ENCODE measurements around the gene RWDD1.
"Not testable (repeated sequence)": the region's sequence is repeated elsewhere in the genome, so short reads cannot be mapped to it uniquely, and the experiment has no call there.

The RWDD1 gene

DNA sequence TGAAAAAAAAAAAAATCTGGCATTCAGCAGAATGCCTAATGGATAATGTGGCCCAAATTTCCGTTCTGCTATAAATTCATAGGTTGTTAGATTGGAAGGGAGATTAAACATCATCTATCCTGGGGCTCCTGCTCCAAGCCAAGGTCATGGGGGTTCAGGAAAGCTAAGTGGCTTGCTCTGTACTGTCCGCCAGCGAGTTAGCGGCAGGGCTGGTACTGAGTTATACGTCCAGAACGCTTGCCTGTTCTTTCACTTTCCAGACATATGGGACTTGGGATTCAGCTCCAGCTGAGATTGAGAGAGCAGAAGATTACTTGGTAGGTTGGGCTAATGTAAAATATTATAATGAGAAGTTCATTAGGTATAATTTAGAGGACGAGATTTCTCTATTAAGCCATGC is 858 bp downstream of the RWDD1 start:
- H3K4me1 ChIP-seq (ENCODE audit: control insufficient read depth, insufficient read depth, low read length, unreplicated experiment), result peaks cover 21% of the 10 kb centered on the region
- H3K27ac ChIP-seq (ENCODE audit: low read depth, low read length), result peak overlapping the region; percentile 75
- peaks cover 15% of the 10 kb centered on the region for H3K36me3 ChIP-seq (ENCODE audit: insufficient read depth, low read length)
- peaks cover 64% of the 10 kb centered on the region for H3K79me2 ChIP-seq (ENCODE audit: control insufficient read depth, insufficient read depth, low read length, unreplicated experiment)
- H2AFZ ChIP-seq (ENCODE audit: low read length, unreplicated experiment), result peak overlapping the region; percentile 92
- peak overlapping the region; percentile 88 for H3K4me3 ChIP-seq (ENCODE audit: low read depth, low read length)
- no peaks in the 10 kb centered on the region for H3K27me3 ChIP-seq (ENCODE audit: insufficient read depth, low read length)

DNA sequence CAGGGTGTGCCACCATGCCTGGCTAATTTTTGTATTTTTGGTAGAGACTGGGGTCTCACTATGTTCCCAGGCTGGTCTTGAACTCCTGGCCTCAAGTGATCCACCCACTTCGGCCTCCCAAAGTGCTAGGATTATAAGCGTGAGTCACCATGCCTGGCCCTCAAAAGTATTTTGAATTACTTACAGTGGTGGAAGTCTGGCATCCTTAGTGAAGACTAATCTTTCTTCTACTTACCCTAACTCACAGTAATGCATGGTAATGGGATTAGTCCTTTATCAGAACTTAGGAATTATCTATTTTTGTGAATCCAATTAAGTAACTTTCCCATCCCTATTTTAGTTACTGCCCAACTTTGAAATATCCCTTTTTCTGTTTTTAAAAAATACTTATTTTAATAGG is 3.9 kb downstream of the RWDD1 start:
- Histone ChIP-seq H3K27ac (ENCODE audit: low read depth, low read length) (no peak overlapping the region), H3K4me1 (ENCODE audit: control insufficient read depth, insufficient read depth, low read length, unreplicated experiment) (peaks cover 9% of the 10 kb centered on the region), H2AFZ (ENCODE audit: low read length, unreplicated experiment) (no peak overlapping the region), H3K36me3 (ENCODE audit: insufficient read depth, low read length) (peaks cover 15% of the 10 kb centered on the region), H3K27me3 (ENCODE audit: insufficient read depth, low read length) (no peaks in the 10 kb centered on the region), H3K4me3 (ENCODE audit: low read depth, low read length) (no peak overlapping the region), H3K79me2 (ENCODE audit: control insufficient read depth, insufficient read depth, low read length, unreplicated experiment) (peaks cover 84% of the 10 kb centered on the region)

DNA sequence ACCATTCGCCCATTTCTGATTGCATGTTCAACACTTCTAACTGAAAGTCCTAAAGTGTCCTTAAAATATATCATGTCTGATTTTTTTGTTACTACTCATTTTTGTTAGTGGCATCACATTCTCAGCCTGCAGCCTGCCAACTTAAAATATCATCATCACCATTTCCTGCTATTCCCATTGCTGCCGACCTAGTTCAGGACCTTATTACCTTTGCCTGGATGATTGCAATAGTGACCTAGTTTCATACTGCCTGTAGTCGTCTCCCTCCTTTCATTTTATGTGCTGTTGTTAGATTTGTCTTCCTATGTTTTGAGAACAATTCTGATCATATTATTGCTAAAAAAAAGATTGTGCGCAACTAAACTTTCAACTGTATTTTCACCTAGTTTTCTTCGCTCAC is 6.2 kb downstream of the RWDD1 start:
- H3K27me3 ChIP-seq (ENCODE audit: insufficient read depth, low read length), result no peaks in the 10 kb centered on the region
- peaks cover 8% of the 10 kb centered on the region for H3K4me1 ChIP-seq (ENCODE audit: control insufficient read depth, insufficient read depth, low read length, unreplicated experiment)
- H3K27ac ChIP-seq (ENCODE audit: low read depth, low read length), result no peak overlapping the region
- peaks cover 18% of the 10 kb centered on the region for H3K36me3 ChIP-seq (ENCODE audit: insufficient read depth, low read length)
- H3K79me2 ChIP-seq (ENCODE audit: control insufficient read depth, insufficient read depth, low read length, unreplicated experiment), result peaks cover 67% of the 10 kb centered on the region
- H2AFZ ChIP-seq (ENCODE audit: low read length, unreplicated experiment), result no peak overlapping the region
- H3K4me3 ChIP-seq (ENCODE audit: low read depth, low read length), result no peak overlapping the region

DNA sequence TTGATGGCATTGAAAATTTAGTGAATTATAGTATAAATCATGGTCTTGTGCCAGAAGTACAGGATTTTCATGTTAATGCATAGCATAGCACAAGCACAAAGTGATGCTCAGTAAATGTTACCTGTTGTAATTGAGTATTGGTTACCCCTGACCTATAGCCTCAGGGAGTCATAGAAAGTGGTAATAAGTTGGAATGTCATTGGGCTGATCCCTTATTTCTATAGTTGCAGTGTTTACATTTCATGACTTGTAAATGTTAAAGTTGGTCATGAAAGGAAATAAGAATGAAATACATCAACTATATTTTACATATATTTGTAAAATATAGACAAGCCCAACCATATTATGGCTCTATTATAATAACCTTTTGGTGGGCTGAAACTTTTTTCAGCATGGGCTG is 7.0 kb downstream of the RWDD1 start:
- H2AFZ ChIP-seq (ENCODE audit: low read length, unreplicated experiment), result no peak overlapping the region
- no peak overlapping the region for H3K4me3 ChIP-seq (ENCODE audit: low read depth, low read length)
- H3K36me3 ChIP-seq (ENCODE audit: insufficient read depth, low read length), result peaks cover 21% of the 10 kb centered on the region
- H3K27ac ChIP-seq (ENCODE audit: low read depth, low read length), result no peak overlapping the region
- H3K79me2 ChIP-seq (ENCODE audit: control insufficient read depth, insufficient read depth, low read length, unreplicated experiment), result peaks cover 59% of the 10 kb centered on the region
- no peaks in the 10 kb centered on the region for H3K27me3 ChIP-seq (ENCODE audit: insufficient read depth, low read length)
- peaks cover 2% of the 10 kb centered on the region for H3K4me1 ChIP-seq (ENCODE audit: control insufficient read depth, insufficient read depth, low read length, unreplicated experiment)

DNA sequence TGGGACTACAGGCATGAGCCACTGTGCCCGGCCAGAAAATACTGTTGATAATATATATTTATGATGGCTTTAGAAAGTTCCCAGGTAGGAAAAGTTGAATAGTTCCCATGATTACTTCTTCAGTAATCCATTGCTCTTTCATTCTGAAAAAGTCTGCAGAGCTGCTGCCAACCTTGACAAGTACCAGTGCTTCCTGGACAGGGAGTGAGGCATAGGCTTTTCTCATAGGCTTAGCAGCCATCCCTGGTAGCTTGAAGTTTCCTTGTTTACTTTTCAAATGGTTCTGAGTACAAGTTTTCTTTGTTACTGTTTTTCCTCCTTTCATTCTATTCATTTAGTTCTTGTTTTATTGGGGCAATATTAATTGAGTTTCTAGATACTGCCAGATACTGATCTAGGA is 7.8 kb downstream of the RWDD1 start:
- Histone ChIP-seq H3K79me2 (ENCODE audit: control insufficient read depth, insufficient read depth, low read length, unreplicated experiment) (peaks cover 54% of the 10 kb centered on the region), H3K4me1 (ENCODE audit: control insufficient read depth, insufficient read depth, low read length, unreplicated experiment) (no peaks in the 10 kb centered on the region), H2AFZ (ENCODE audit: low read length, unreplicated experiment) (no peak overlapping the region), H3K27ac (ENCODE audit: low read depth, low read length) (no peak overlapping the region), H3K4me3 (ENCODE audit: low read depth, low read length) (no peak overlapping the region), H3K27me3 (ENCODE audit: insufficient read depth, low read length) (no peaks in the 10 kb centered on the region), H3K36me3 (ENCODE audit: insufficient read depth, low read length) (peaks cover 17% of the 10 kb centered on the region)

DNA sequence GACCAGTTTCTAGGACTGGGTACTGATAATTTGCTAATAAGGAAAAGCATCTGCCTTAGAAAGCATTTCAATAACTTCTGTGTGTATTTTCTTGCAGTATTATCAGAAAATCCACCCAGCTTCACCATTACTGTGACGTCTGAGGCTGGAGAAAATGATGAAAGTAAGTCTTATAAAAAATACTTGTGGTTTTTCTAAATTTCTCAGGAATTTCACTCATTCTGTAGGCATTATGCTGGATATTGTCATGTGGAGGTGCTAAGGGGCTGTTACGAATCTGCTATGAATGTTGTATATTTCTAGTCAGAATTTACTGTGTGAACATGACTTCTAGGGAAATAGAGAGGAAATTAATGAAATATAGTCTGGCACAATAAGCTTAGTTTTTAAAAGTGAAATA is 8.9 kb downstream of the RWDD1 start:
- peaks cover 12% of the 10 kb centered on the region; the same call in 1 of the 2 replicates for H3K36me3 ChIP-seq (ENCODE audit: insufficient read depth, low read length)

DNA sequence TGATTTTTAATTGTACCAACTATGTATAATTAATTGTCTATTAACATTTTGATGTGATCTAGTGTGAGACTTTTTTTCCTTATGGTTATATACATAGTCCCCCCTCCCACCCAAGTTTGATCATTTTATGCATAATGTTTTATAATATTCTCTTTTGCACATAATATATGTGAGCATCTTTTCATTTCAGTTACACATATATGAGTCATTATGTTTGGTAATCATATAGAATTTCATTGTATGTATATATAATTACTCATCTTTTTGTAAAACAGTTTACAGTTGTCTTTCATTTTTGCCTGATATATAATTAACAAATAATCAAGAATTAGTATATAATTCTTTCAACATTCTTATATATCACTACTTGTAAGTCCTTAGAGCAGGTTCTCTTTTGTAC is 15.0 kb downstream of the RWDD1 start:
- peaks cover 4% of the 10 kb centered on the region for H3K79me2 ChIP-seq (ENCODE audit: control insufficient read depth, insufficient read depth, low read length, unreplicated experiment)
- H3K4me3 ChIP-seq (ENCODE audit: low read depth, low read length), result no peak overlapping the region
- H2AFZ ChIP-seq (ENCODE audit: low read length, unreplicated experiment), result no peak overlapping the region
- H3K27ac ChIP-seq (ENCODE audit: low read depth, low read length), result no peak overlapping the region
- no peaks in the 10 kb centered on the region for H3K27me3 ChIP-seq (ENCODE audit: insufficient read depth, low read length)
- no peaks in the 10 kb centered on the region for H3K4me1 ChIP-seq (ENCODE audit: control insufficient read depth, insufficient read depth, low read length, unreplicated experiment)
- H3K36me3 ChIP-seq (ENCODE audit: insufficient read depth, low read length), result peaks cover 22% of the 10 kb centered on the region

More for the DNA sequence above, 8.9 kb downstream of the RWDD1 start:
- H3K4me1 ChIP-seq (ENCODE audit: control insufficient read depth, insufficient read depth, low read length, unreplicated experiment), result no peaks in the 10 kb centered on the region
- H3K27me3 ChIP-seq (ENCODE audit: insufficient read depth, low read length), result no peaks in the 10 kb centered on the region
- H3K27ac ChIP-seq (ENCODE audit: low read depth, low read length), result no peak overlapping the region
- H3K4me3 ChIP-seq (ENCODE audit: low read depth, low read length), result no peak overlapping the region
- H2AFZ ChIP-seq (ENCODE audit: low read length, unreplicated experiment), result no peak overlapping the region
- peaks cover 45% of the 10 kb centered on the region for H3K79me2 ChIP-seq (ENCODE audit: control insufficient read depth, insufficient read depth, low read length, unreplicated experiment)

DNA sequence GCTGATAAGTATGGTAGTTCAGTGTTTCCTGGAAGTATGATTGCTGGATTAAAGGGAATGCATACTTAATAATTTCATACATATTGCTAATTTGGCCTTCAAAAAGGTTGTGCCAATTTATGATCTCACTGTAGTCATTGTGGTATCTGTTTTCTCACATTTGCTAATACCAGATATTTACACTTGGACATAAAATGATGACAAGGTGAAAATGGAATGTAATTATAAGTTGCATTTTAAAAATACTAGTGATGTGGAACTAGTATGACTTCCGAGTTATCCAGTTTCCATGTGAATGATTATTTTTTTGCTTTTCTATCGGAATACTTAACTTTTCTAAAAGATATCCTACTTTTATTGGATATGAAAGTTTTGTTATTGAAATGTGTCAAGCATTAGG is 15.4 kb downstream of the RWDD1 start:
- Histone ChIP-seq H3K36me3 (ENCODE audit: insufficient read depth, low read length) (peaks cover 27% of the 10 kb centered on the region), H2AFZ (ENCODE audit: low read length, unreplicated experiment) (no peak overlapping the region), H3K79me2 (ENCODE audit: control insufficient read depth, insufficient read depth, low read length, unreplicated experiment) (peaks cover 4% of the 10 kb centered on the region), H3K4me3 (ENCODE audit: low read depth, low read length) (no peak overlapping the region), H3K27ac (ENCODE audit: low read depth, low read length) (no peak overlapping the region), H3K27me3 (ENCODE audit: insufficient read depth, low read length) (no peaks in the 10 kb centered on the region), H3K4me1 (ENCODE audit: control insufficient read depth, insufficient read depth, low read length, unreplicated experiment) (no peaks in the 10 kb centered on the region)

DNA sequence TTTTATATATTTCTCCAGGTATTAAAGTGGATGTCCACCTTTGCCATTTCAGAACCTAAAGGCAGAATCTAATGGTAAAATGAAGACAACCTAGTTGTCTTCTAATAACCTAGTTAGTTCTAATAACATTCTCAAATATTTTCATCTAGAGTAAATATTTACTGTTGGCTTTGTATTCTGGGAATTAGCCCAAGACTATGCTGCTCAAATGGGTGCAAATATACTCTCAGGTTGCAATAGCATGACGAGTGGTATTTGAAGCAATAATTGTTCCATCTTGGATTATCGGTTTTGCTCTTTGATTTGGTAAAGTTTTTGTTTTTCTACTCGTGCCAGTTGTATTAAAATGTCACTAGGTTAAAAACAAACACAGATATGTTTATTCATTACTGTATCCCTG is 23.9 kb downstream of the RWDD1 start:
- Histone ChIP-seq H3K36me3 (ENCODE audit: insufficient read depth, low read length) (peaks cover 27% of the 10 kb centered on the region), H3K27me3 (ENCODE audit: insufficient read depth, low read length) (no peaks in the 10 kb centered on the region), H3K4me3 (ENCODE audit: low read depth, low read length) (no peak overlapping the region), H3K4me1 (ENCODE audit: control insufficient read depth, insufficient read depth, low read length, unreplicated experiment) (no peaks in the 10 kb centered on the region), H3K79me2 (ENCODE audit: control insufficient read depth, insufficient read depth, low read length, unreplicated experiment) (no peaks in the 10 kb centered on the region), H2AFZ (ENCODE audit: low read length, unreplicated experiment) (no peak overlapping the region), H3K27ac (ENCODE audit: low read depth, low read length) (no peak overlapping the region)

DNA sequence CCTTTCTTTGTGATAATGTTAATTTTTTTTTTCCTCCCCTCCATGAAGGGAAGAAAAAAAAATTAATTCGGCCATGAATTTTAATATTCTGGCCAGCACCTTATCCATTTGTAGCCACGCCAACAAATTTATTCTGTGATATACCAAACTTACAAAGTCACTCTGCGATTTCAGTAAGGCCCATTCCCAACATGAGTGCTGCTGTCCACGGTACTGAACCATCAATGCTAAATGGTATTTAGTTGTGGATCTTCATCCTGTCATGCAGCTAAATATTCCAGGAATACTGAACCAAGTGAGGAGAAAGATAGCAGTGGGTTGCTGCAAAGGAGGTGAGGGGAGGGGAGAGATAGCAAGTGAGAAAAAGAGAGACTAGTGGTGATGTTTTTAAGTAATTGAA is 25.5 kb downstream of the RWDD1 start:
- no peak overlapping the region for H3K4me3 ChIP-seq (ENCODE audit: low read depth, low read length)
- no peak overlapping the region for H3K27ac ChIP-seq (ENCODE audit: low read depth, low read length)
- H3K4me1 ChIP-seq (ENCODE audit: control insufficient read depth, insufficient read depth, low read length, unreplicated experiment), result no peaks in the 10 kb centered on the region
- no peaks in the 10 kb centered on the region for H3K27me3 ChIP-seq (ENCODE audit: insufficient read depth, low read length)
- no peak overlapping the region for H2AFZ ChIP-seq (ENCODE audit: low read length, unreplicated experiment)
- peaks cover 20% of the 10 kb centered on the region for H3K36me3 ChIP-seq (ENCODE audit: insufficient read depth, low read length)
- no peaks in the 10 kb centered on the region for H3K79me2 ChIP-seq (ENCODE audit: control insufficient read depth, insufficient read depth, low read length, unreplicated experiment)

DNA sequence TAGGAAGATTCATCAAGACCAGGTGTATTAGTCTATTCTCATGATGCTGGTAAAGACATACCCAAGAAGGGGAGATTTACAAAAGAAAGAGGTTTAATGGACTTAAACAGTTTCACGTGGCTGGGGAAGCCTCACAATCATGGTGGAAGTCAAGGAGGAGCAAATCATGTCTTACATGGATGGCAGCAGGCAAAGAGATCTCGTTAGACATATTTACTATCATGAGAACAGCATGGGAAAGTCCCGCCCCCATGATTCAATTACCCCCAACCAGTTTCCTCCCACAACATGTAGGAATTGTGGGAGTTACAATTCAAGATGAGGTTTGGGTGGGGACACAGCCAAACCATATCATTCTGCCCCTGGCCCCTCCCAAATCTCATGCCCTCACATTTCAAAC is 32.6 kb downstream of the RWDD1 start:
- not testable (repeated sequence) for H3K4me3 ChIP-seq (ENCODE audit: low read depth, low read length)

More for the DNA sequence above, 32.6 kb downstream of the RWDD1 start:
- not testable (repeated sequence) for H3K4me1 ChIP-seq (ENCODE audit: control insufficient read depth, insufficient read depth, low read length, unreplicated experiment); H3K27ac ChIP-seq (ENCODE audit: low read depth, low read length); H3K36me3 ChIP-seq (ENCODE audit: insufficient read depth, low read length); H3K79me2 ChIP-seq (ENCODE audit: control insufficient read depth, insufficient read depth, low read length, unreplicated experiment); H2AFZ ChIP-seq (ENCODE audit: low read length, unreplicated experiment); H3K27me3 ChIP-seq (ENCODE audit: insufficient read depth, low read length)

All from ACC112 (cell line).